Measurements from ENCODE around the gene NKD1.
A peak's percentile ranks its signal among the peaks of the same experiment; 100 is the strongest.

NKD1 gene

GRCh38 chr16:50602531-50603205 lies 54.5 kb downstream of the NKD1 start:
- DNase-seq = peak; percentile 44 to 45

- no peak for DNase-seq
These were observed 55.2 kb downstream of the NKD1 start for GRCh38 chr16:50603206-50604064.

- no peak for DNase-seq
These were observed 55.8 kb downstream of the NKD1 start for GRCh38 chr16:50604065-50604418.

GRCh38 chr16:50604610-50605009 lies 56.4 kb downstream of the NKD1 start:
- DNase-seq = no peak

GRCh38 chr16:50605733-50606430 lies 57.7 kb downstream of the NKD1 start:
- DNase-seq = no peak

GRCh38 chr16:50606431-50607050 lies 58.3 kb downstream of the NKD1 start:
- DNase-seq = no peak

GRCh38 chr16:50607051-50607431 lies 58.8 kb downstream of the NKD1 start:
- DNase-seq = no peak

GRCh38 chr16:50607447-50607846 lies 59.3 kb downstream of the NKD1 start:
- no peak for DNase-seq

GRCh38 chr16:50607970-50608557 lies 59.9 kb downstream of the NKD1 start:
- DNase-seq = no peak

- DNase-seq = no peak
These were observed 60.9 kb downstream of the NKD1 start for GRCh38 chr16:50609049-50609448.

- no peak for DNase-seq
These were observed 61.3 kb downstream of the NKD1 start for GRCh38 chr16:50609471-50609870.

GRCh38 chr16:50610331-50611262 lies 62.4 kb downstream of the NKD1 start:
- no peak for DNase-seq

GRCh38 chr16:50611332-50611934 lies 63.2 kb downstream of the NKD1 start:
- DNase-seq = peak in 1 of 2 donors; percentile 41

GRCh38 chr16:50611995-50612848 lies 64.0 kb downstream of the NKD1 start:
- no peak for DNase-seq

GRCh38 chr16:50612849-50613198 lies 64.6 kb downstream of the NKD1 start:
- no peak for DNase-seq

- DNase-seq = no peak
These were observed 65.2 kb downstream of the NKD1 start for GRCh38 chr16:50613281-50613963.

- DNase-seq = no peak
These were observed 65.8 kb downstream of the NKD1 start for GRCh38 chr16:50613964-50614474.

- DNase-seq = no peak
These were observed 66.9 kb downstream of the NKD1 start for GRCh38 chr16:50614955-50615724.

GRCh38 chr16:50615891-50616290 lies 67.7 kb downstream of the NKD1 start:
- no peak for DNase-seq

Measured in CD4-positive, alpha-beta T cell treated with Interleukin-1 beta for 1 hour (primary cell).